HG02938 (cell line): ENCODE results near the gene LAIR1.
"Not testable (repeated sequence)": the region's sequence is repeated elsewhere in the genome, so short reads cannot be mapped to it uniquely, and the experiment has no call there.

Experiments
- ATAC-seq: cut with Tn5 transposase; IDR thresholded peaks from one replicate; pipeline ENCODE4 v1.9.1; 2021; ENCODE audit warnings: mild to moderate bottlenecking, moderate library complexity; ENCODE audit not compliant: unreplicated experiment

The LAIR1 gene

GRCh38 chr19:54343868-54344267 is 20.9 kb downstream of the LAIR1 start:
- no peak for ATAC-seq

GRCh38 chr19:54341295-54341694 is 23.4 kb downstream of the LAIR1 start:
- no peak for ATAC-seq

- ATAC-seq = no peak
Measured at GRCh38 chr19:54339646-54340358, 24.9 kb downstream of the LAIR1 start.

GRCh38 chr19:54338521-54338920 is 26.2 kb downstream of the LAIR1 start:
- no peak for ATAC-seq

GRCh38 chr19:54337858-54338230 is 26.9 kb downstream of the LAIR1 start:
- no peak for ATAC-seq

GRCh38 chr19:54336893-54337857 is 27.6 kb downstream of the LAIR1 start:
- no peak for ATAC-seq

GRCh38 chr19:54335979-54336892 is 28.5 kb downstream of the LAIR1 start:
- no peak for ATAC-seq

- no peak for ATAC-seq
Measured at GRCh38 chr19:54335164-54335563, 29.6 kb downstream of the LAIR1 start.

GRCh38 chr19:54333586-54334298 is 31.0 kb downstream of the LAIR1 start:
- no peak for ATAC-seq

GRCh38 chr19:54332149-54332548 is 32.6 kb downstream of the LAIR1 start:
- ATAC-seq = no peak

- no peak for ATAC-seq
Measured at GRCh38 chr19:54331626-54332025, 33.1 kb downstream of the LAIR1 start.

GRCh38 chr19:54329476-54330165 is 35.1 kb downstream of the LAIR1 start:
- ATAC-seq = no peak

GRCh38 chr19:54328781-54329180 is 36.0 kb downstream of the LAIR1 start:
- ATAC-seq = not testable (repeated sequence)

- ATAC-seq = no peak
Measured at GRCh38 chr19:54325631-54326030, 39.1 kb downstream of the LAIR1 start.

- no peak for ATAC-seq
Measured at GRCh38 chr19:54325194-54325621, 39.5 kb downstream of the LAIR1 start.

GRCh38 chr19:54324071-54324470 is 40.7 kb downstream of the LAIR1 start:
- no peak for ATAC-seq

- not testable (repeated sequence) for ATAC-seq
Measured at GRCh38 chr19:54322934-54323333, 41.8 kb downstream of the LAIR1 start.

- ATAC-seq = not testable (repeated sequence)
Measured at GRCh38 chr19:54322295-54322694, 42.4 kb downstream of the LAIR1 start.

- no peak for ATAC-seq
Measured at GRCh38 chr19:54319892-54320670, 44.6 kb downstream of the LAIR1 start.
